B cell (primary cell): Measurements from ENCODE around the gene CERS1. TPM values are rescaled to one million over a fixed set of nuclear protein-coding genes. Genes with fewer than 3 reads are reported as not detected.

ENCODE experiments used
- ATAC-seq: fragments of 200-7000 bp; cut with Tn5 transposase; one replicate; pipeline ENCODE4 v1.10.0; 2021; ENCODE audit warnings: low read depth, mild to moderate bottlenecking, moderate number of reproducible peaks, moderate library complexity
- CTCF ChIA-PET: fragments of 350-600 bp; sonication (Branson Sonifier 250); formaldehyde crosslinking; loops from one replicate; lab custom pipeline; 2021; ENCODE audit warnings: antibody characterized with exemption, inconsistent platforms; lab: Charles Lee
- POLR2A ChIA-PET: fragments of 350-600 bp; sonication (Branson Sonifier 250); formaldehyde crosslinking; loops from one replicate; lab custom pipeline; 2021; ENCODE audit warnings: antibody characterized with exemption; lab: Charles Lee
- DNase-seq: peaks from one replicate; pipeline ENCODE4 v3.0.0; 2013
- H2AFZ ChIP-seq: 2 replicates; pipeline ENCODE4 v1.6.1; 2012; ENCODE audit warnings: mild to moderate bottlenecking, low read depth, low read length; ENCODE audit not compliant: insufficient read depth, poor library complexity, severe bottlenecking
- H3K27ac ChIP-seq, 2 donors: 1 replicate in 1 of 2; 2 replicates in 1 of 2; pipeline ENCODE4 v1.5.1; 2012 to 2013; ENCODE audit warnings: low read length in 2 of 2, mild to moderate bottlenecking in 2 of 2, moderate library complexity in 1 of 2
- H3K27me3 ChIP-seq, 4 experiments: fragments of 200-600 bp in 1 of 4; sonication (generic) in 1 of 4; replicated peaks in 1 of 4; 1 replicate in 2 of 4; 2 replicates in 2 of 4; pipeline versions ENCODE4 v1.6.1 to v1.7.0; 2013 to 2016; ENCODE audit warnings: low read length in 3 of 4, mild to moderate bottlenecking in 2 of 4, mixed read lengths in 1 of 4, moderate library complexity in 1 of 4; ENCODE audit not compliant: insufficient read depth in 4 of 4, control insufficient read depth in 3 of 4; ENCODE audit errors: control extremely low read depth in 1 of 4
- H3K36me3 ChIP-seq, 2 experiments: replicated peaks in 1 of 2; 1 replicate in 1 of 2; 2 replicates in 1 of 2; pipeline versions ENCODE4 v1.6.1 to v1.7.1; 2013; ENCODE audit warnings: low read length in 1 of 2; ENCODE audit not compliant: insufficient read depth in 2 of 2, control insufficient read depth in 1 of 2; ENCODE audit errors: control extremely low read depth in 1 of 2, extremely low read depth in 1 of 2
- H3K4me1 ChIP-seq, 2 donors: fragments of 200-600 bp in 1 of 2; sonication (generic) in 1 of 2; 1 replicate in 1 of 2; 2 replicates in 1 of 2; pipeline versions ENCODE4 v1.5.1 to v1.6.1; 2013 to 2017; ENCODE audit warnings: low read length in 2 of 2; ENCODE audit not compliant: control insufficient read depth in 2 of 2, insufficient read depth in 2 of 2
- H3K4me2 ChIP-seq: replicated peaks from 2 replicates; pipeline ENCODE3; 2012; ENCODE audit warnings: mild to moderate bottlenecking, low read depth, low read length; ENCODE audit not compliant: poor library complexity, severe bottlenecking
- H3K4me3 ChIP-seq, 5 experiments: fragments of 200-600 bp in 1 of 5; sonication (generic) in 1 of 5; 1 replicate in 3 of 5; 2 replicates in 2 of 5; pipeline versions ENCODE4 v1.5.1 to v1.7.0; 2011 to 2016; ENCODE audit warnings: low read length in 4 of 5, mild to moderate bottlenecking in 4 of 5, low read depth in 2 of 5, control low read depth in 1 of 5, moderate library complexity in 1 of 5; ENCODE audit not compliant: insufficient read depth in 1 of 5; ENCODE audit errors: control extremely low read depth in 1 of 5, extremely low read depth in 1 of 5
- H3K79me2 ChIP-seq: fragments of 200-600 bp; sonication (generic); one replicate; pipeline ENCODE4 v1.6.0; 2016; ENCODE audit warnings: low read length; ENCODE audit not compliant: control insufficient read depth, insufficient read depth
- H3K9ac ChIP-seq: fragments of 200-600 bp; sonication (generic); 2 replicates; pipeline ENCODE4 v1.6.1; 2017; ENCODE audit warnings: mild to moderate bottlenecking, low read length, moderate library complexity
- H3K9me3 ChIP-seq, 3 donors: one replicate each; pipeline versions ENCODE4 v1.6.1 to v1.7.1; 2013; ENCODE audit warnings: low read length in 2 of 3; ENCODE audit not compliant: control insufficient read depth in 2 of 3, insufficient read depth in 1 of 3; ENCODE audit errors: control extremely low read depth in 1 of 3
- H4K20me1 ChIP-seq: 2 replicates; pipeline ENCODE4 v1.6.0; 2012; ENCODE audit warnings: mild to moderate bottlenecking, low read length; ENCODE audit not compliant: insufficient read depth, control insufficient read depth, poor library complexity, severe bottlenecking
- H3K27ac Mint-ChIP-seq: one replicate; pipeline ENCODE4 v1.8.0; 2021; ENCODE audit warnings: mixed read lengths
- H3K27me3 Mint-ChIP-seq: one replicate; pipeline ENCODE4 v1.8.0; 2021; ENCODE audit warnings: mixed read lengths
- H3K4me1 Mint-ChIP-seq: one replicate; pipeline ENCODE4 v1.8.0; 2021; ENCODE audit warnings: mixed read lengths
- H3K4me3 Mint-ChIP-seq: one replicate; pipeline ENCODE4 v1.8.0; 2021; ENCODE audit warnings: mixed read lengths
- H3K9me3 Mint-ChIP-seq: one replicate; pipeline ENCODE4 v1.8.0; 2022; ENCODE audit warnings: mixed read lengths; ENCODE audit not compliant: insufficient read depth
- EZH2 ChIP-seq: IDR thresholded peaks from 2 replicates; pipeline ENCODE4 v1.6.1; 2012; ENCODE audit warnings: borderline replicate concordance, low read depth, mild to moderate bottlenecking, moderate library complexity, low read length; ENCODE audit not compliant: insufficient read depth, poor library complexity, severe bottlenecking
- WGBS: methylation state at CpG from one replicate; pipeline ENCODE4 v1.1.5; 2013; ENCODE audit warnings: missing lambda C conversion rate; ENCODE audit not compliant: insufficient coverage; 5-methylcytosine and 5-hydroxymethylcytosine counted together
- intact Hi-C: fragments of 100-400 bp; cut with micrococcal nuclease; formaldehyde crosslinking; loops from one replicate; pipeline ENCODE4 v1.10.0; 2022
- polyA plus RNA-seq: library from polyadenylated mRNA; depleted of rRNA; stranded (reverse); fragments of >200 nt; gene quantifications from 2 replicates; pipeline ENCODE4 v1.2.3, GENCODE V29; 2012
- total RNA-seq, 2 donors: library from RNA; stranded (reverse); fragments of 120-200 nt in 1 of 2; gene quantifications; 1 replicate in 1 of 2; 2 replicates in 1 of 2; pipeline versions ENCODE4 v1.2.3 to v1.2.4, GENCODE V29; 2013 to 2022
- TF ChIP-seq, protein P1 (sequence below): fragments of 200-600 bp; IDR thresholded peaks from one replicate; pipeline ENCODE4 v1.8.0; 2022; ENCODE audit warnings: antibody characterized with exemption, mild to moderate bottlenecking

CERS1 gene
- total and polyA plus RNA-seq, 2 donors (not counting 1 experiment from before 2014, with no cell fraction given): not detected

DNA sequence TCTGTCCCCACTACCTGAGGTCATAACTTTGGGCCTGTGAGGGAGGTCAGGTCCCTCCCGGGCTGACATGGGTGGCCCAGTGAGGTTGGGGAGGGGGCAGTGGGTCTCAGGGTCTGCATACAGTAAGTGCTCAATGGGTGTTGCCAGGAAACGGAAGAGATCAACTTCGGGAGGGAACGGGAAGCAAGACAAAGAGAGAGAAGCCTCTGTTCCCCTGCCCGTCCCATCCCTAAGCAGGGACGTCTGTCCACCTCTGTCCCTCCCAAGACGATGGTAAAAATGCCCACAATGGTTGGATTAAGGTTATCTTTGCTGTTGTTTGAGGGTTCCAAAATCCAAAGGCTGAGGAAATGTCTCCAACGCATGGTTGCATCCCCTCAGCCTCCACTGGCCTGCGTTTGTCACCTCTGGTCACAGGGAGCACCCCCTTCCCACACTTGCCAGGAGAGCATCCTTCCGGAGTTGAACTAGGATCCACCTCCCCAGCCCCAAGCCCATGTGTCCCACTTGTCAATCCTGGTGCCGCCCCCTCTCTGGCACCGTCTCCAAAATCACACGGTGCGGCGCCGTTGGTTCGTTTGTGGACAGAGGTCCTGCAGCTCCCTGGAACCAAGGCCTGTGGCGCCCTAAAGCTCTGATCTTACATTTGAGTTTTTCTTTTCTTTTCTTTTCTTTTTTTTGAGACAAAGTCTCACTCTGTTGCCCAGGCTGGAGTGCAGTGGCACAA, 45.8 kb upstream of the CERS1 start:
- Histone ChIP-seq H3K4me1 (peaks cover 21 to 29% of the 10 kb centered on the region in 2 donors), H3K27me3 (peaks cover 0 to 30% (median 6%) of the 10 kb centered on the region in 4 experiments), H3K36me3 (no peaks in the 10 kb centered on the region), H2AFZ (no peak overlapping the region), H3K4me3 (peak overlapping the region in 2 of 5 experiments; percentile 15 to 19), H3K79me2 (no peaks in the 10 kb centered on the region), H3K9ac (no peak overlapping the region), H4K20me1 (no peaks in the 10 kb centered on the region), H3K4me2 (peak overlapping the region; percentile 58), H3K9me3 (peaks cover 0 to 3% (median 0%) of the 10 kb centered on the region in 3 donors), H3K27ac (no peak overlapping the region)
- no peak overlapping the region for H3K27ac Mint-ChIP-seq
- peaks cover 29% of the 10 kb centered on the region for H3K4me1 Mint-ChIP-seq
- intact Hi-C loops: loop anchor here (2.0 kb wide), 2 partner anchors 23 to 347 kb away; partner anchors contain the start of genes COPE and DDX49
- peak overlapping the region; percentile 56 for H3K4me3 Mint-ChIP-seq
- CTCF ChIA-PET: interaction anchor here (0.5 kb wide), 1 partner anchor 1739 kb away, joined by 3 read pairs; no protein-coding TSS in a partner anchor
- no peaks in the 10 kb centered on the region for H3K9me3 Mint-ChIP-seq
- POLR2A ChIA-PET: no interaction called here
- DNase-seq (no peak), ATAC-seq (no peak)
- 69% methylated on average over 17 of the region's 18 CpGs for WGBS
- peaks cover 32% of the 10 kb centered on the region for H3K27me3 Mint-ChIP-seq
- TF ChIP-seq, protein P1, sequence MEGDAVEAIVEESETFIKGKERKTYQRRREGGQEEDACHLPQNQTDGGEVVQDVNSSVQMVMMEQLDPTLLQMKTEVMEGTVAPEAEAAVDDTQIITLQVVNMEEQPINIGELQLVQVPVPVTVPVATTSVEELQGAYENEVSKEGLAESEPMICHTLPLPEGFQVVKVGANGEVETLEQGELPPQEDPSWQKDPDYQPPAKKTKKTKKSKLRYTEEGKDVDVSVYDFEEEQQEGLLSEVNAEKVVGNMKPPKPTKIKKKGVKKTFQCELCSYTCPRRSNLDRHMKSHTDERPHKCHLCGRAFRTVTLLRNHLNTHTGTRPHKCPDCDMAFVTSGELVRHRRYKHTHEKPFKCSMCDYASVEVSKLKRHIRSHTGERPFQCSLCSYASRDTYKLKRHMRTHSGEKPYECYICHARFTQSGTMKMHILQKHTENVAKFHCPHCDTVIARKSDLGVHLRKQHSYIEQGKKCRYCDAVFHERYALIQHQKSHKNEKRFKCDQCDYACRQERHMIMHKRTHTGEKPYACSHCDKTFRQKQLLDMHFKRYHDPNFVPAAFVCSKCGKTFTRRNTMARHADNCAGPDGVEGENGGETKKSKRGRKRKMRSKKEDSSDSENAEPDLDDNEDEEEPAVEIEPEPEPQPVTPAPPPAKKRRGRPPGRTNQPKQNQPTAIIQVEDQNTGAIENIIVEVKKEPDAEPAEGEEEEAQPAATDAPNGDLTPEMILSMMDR: no peak
- TF ChIP-seq EZH2: no peak
